ENCODE data around the gene BNIP3.

Gene BNIP3

DNA sequence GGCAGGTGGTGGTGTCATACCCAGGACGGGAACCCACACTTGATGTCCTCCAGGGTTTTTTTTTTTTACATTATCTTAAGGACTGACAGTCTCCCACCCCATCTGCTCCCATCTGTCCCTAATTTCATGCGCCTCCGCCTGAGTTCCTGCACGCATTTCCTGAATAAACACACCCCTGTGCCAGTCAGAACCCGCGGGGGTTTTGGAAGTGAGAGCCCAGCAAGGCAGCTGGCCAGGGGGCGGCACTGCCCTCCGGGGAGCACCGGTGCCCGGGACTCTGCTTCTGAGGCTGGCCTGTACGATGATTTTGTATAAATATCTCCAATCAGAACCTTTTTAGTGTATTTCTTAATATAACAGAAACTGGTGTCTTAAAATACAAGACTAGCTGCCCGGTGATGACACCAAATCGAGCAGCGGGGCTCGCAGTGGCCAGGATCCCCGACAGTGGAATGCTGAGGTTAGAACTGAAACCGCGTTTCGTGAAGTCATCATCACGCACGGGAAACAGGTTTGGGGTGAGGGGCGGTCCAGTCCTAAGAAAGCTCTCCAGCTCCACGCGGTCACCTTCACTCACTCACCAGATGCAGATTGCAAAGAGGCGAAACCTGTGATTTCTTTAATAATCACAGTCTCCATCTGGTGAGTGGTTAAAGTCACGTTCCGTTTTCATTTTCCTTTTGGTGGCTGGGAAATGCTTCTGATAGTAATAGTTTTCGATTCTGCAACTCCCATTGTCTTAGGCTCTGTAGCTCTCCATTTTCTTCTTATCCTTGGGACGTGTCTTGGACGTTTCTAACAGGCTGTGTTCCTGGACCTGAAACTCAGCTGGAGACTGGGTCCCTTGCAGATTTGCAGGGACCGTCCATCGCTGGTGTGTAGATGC is 19.7 kb downstream of the BNIP3 start:
- no peak overlapping the region for H3K4me3 ChIP-seq (ENCODE audit: low read depth, low read length)
- peaks cover 4% of the 10 kb centered on the region for H3K36me3 ChIP-seq
- no peak for DNase-seq
- TF ChIP-seq, protein P1, sequence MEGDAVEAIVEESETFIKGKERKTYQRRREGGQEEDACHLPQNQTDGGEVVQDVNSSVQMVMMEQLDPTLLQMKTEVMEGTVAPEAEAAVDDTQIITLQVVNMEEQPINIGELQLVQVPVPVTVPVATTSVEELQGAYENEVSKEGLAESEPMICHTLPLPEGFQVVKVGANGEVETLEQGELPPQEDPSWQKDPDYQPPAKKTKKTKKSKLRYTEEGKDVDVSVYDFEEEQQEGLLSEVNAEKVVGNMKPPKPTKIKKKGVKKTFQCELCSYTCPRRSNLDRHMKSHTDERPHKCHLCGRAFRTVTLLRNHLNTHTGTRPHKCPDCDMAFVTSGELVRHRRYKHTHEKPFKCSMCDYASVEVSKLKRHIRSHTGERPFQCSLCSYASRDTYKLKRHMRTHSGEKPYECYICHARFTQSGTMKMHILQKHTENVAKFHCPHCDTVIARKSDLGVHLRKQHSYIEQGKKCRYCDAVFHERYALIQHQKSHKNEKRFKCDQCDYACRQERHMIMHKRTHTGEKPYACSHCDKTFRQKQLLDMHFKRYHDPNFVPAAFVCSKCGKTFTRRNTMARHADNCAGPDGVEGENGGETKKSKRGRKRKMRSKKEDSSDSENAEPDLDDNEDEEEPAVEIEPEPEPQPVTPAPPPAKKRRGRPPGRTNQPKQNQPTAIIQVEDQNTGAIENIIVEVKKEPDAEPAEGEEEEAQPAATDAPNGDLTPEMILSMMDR (IDR thresholded peaks at IDR 0.05; ENCODE audit: low read depth, low read length), result no peak
- H3K27me3 ChIP-seq (ENCODE audit: insufficient read depth, low read depth, severe bottlenecking), result no peaks in the 10 kb centered on the region
- no peaks in the 10 kb centered on the region for H3K9me3 ChIP-seq (ENCODE audit: severe bottlenecking)
- no peak overlapping the region for H3K27ac ChIP-seq

DNA sequence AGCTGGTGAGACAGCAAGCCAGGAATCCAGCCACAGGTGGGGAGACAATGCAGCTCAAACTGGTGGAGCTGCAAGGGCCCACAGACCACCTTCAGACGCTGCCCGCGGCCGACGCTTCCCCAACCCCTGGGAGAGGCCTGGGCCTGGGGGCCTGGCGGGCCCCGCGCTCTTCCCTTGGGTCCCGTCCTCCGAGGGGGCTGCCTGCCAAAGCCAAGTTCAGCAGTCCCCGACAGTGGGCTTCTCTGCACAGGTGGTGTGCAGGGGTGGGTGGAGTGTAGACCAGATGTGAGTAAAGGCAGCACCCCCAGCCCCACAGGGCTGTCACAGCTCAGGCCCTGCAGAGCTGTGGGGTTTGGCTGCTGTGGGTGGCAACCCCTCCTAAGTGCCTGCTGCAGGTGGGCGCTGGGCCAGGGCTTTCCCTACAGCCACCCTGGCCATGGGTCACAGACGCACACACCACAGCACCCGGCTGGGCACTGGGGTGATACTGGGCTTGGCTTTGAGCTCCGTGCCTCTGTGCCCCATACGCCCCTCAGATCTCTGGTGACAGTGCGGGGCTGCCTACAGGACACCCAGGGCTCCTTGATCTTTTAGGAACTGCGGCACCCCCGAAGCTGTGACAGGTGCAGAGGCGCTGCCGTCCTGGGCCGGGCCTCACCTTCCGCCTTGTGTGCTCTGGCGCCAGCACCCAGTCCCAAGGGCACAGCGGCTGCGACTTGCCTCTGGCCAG is 20.5 kb downstream of the BNIP3 start:
- TF ChIP-seq, protein P1 (IDR thresholded peaks at IDR 0.05; ENCODE audit: low read depth, low read length), result no peak
- Histone ChIP-seq H3K4me3 (ENCODE audit: low read depth, low read length) (no peak overlapping the region), H3K27ac (no peak overlapping the region), H3K36me3 (peaks cover 10% of the 10 kb centered on the region), H3K9me3 (ENCODE audit: severe bottlenecking) (no peaks in the 10 kb centered on the region), H3K27me3 (ENCODE audit: insufficient read depth, low read depth, severe bottlenecking) (no peaks in the 10 kb centered on the region)
- no peak for DNase-seq

GRCh38 chr10:131960631-131961046 is 21.1 kb downstream of the BNIP3 start:
- H3K4me3 ChIP-seq (ENCODE audit: low read depth, low read length), result no peak overlapping the region
- H3K36me3 ChIP-seq, result peaks cover 13% of the 10 kb centered on the region
- H3K27me3 ChIP-seq (ENCODE audit: insufficient read depth, low read depth, severe bottlenecking), result no peaks in the 10 kb centered on the region
- no peak for DNase-seq
- TF ChIP-seq, protein P1 (IDR thresholded peaks at IDR 0.05; ENCODE audit: low read depth, low read length), result no peak
- H3K27ac ChIP-seq, result no peak overlapping the region
- no peaks in the 10 kb centered on the region for H3K9me3 ChIP-seq (ENCODE audit: severe bottlenecking)

DNA sequence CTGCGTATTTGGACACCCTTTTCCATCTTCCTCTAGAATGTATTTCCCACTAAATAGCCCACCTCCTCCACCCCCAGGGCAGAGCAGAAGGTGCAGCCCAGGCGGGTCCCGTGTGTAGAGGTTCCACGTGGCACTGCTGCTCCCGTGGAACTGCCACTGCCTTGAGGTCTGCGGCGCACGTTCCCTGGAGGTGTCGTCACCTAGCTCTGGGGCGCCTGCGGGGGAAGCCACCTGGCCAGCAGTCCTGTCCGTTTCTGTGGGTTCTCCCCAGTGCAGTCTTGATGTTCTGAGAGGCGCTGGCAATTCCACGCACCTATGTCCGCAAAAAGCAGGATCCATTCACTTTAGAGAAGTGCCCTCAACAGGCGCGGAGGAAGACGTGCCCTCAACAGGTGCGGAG is 21.9 kb downstream of the BNIP3 start:
- Histone ChIP-seq H3K36me3 (peaks cover 18% of the 10 kb centered on the region), H3K27me3 (ENCODE audit: insufficient read depth, low read depth, severe bottlenecking) (no peaks in the 10 kb centered on the region), H3K4me3 (ENCODE audit: low read depth, low read length) (no peak overlapping the region), H3K9me3 (ENCODE audit: severe bottlenecking) (no peaks in the 10 kb centered on the region), H3K27ac (no peak overlapping the region)
- no peak for DNase-seq
- TF ChIP-seq, protein P1 (IDR thresholded peaks at IDR 0.05; ENCODE audit: low read depth, low read length), result no peak

GRCh38 chr10:131955591-131956340 is 26.0 kb downstream of the BNIP3 start:
- no peak for DNase-seq
- TF ChIP-seq, protein P1 (IDR thresholded peaks at IDR 0.05; ENCODE audit: low read depth, low read length), result no peak
- Histone ChIP-seq H3K9me3 (ENCODE audit: severe bottlenecking) (no peaks in the 10 kb centered on the region), H3K27ac (no peak overlapping the region), H3K4me3 (ENCODE audit: low read depth, low read length) (no peak overlapping the region), H3K36me3 (peaks cover 32% of the 10 kb centered on the region), H3K27me3 (ENCODE audit: insufficient read depth, low read depth, severe bottlenecking) (no peaks in the 10 kb centered on the region)
